Renal pelvis (tissue), 4 donors: ENCODE data around the gene TIMM22. TPM values are rescaled to one million over a fixed set of nuclear protein-coding genes. Genes with fewer than 3 reads are reported as not detected.
"Not testable (repeated sequence)": the region's sequence is repeated elsewhere in the genome, so short reads cannot be mapped to it uniquely, and the experiment has no call there.

Source experiments
- DNase-seq: peaks from one replicate; pipeline ENCODE4 v3.0.0-alpha.2; 2013
- polyA plus RNA-seq, 3 donors: library from polyadenylated mRNA; unstranded; fragments of 120-200 nt; gene quantifications; one replicate each; pipeline ENCODE4 v1.2.1, GENCODE V29; 2013; ENCODE audit not compliant: insufficient read length in 3 of 3

TIMM22 gene
- polyA plus RNA-seq, 3 donors, result 14.3 to 16.0 (median 15.2) TPM

GRCh38 chr17:968812-969730 is 27.9 kb upstream of the TIMM22 start:
- no peak for DNase-seq

- DNase-seq, result no peak
These were observed 27.0 kb upstream of the TIMM22 start for GRCh38 chr17:969811-970355.

GRCh38 chr17:970364-970763 is 26.6 kb upstream of the TIMM22 start:
- DNase-seq, result no peak

DNA sequence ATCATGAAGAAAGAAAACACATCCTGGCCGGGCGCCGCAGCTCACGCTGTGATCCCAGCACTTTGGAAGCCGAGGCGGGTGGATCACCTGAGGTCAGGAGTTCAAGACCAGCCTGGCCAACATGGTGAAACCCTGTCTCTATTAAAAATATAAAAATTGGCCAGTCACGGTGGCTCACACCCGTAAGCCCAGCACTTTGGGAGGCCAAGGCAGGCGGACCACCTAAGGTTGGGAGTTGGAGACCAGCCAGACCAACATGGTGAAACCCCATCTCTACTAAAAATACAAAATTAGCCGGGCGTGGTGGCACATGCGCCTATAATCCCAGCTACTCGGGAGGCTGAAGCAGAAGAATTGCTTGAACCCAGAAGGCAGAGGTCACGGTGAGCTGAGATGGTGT is 25.1 kb upstream of the TIMM22 start:
- not testable (repeated sequence) for DNase-seq

- DNase-seq, result no peak
These were observed 23.9 kb upstream of the TIMM22 start for GRCh38 chr17:973053-973452.

DNA sequence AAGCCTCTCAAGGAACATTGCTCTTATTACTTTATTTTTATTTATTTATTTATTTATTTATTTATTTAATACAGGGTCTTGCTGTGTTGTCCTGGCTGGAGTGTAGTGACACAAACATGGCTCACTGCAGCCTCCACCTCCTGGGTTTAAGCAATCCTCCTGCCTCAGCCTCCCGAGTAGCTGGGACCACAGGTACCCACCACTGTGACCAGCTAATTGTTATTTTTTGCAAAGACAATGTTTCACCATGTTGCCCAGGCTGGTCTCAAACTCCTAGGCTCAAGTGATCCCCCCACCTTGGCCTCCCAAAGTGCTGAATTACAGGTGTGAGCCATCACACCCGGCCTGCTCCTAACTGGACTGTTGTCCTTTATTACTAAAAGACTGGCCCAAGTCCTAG is 22.2 kb upstream of the TIMM22 start:
- not testable (repeated sequence) for DNase-seq

- DNase-seq, result no peak
These were observed 21.5 kb upstream of the TIMM22 start for GRCh38 chr17:975371-975915.

DNA sequence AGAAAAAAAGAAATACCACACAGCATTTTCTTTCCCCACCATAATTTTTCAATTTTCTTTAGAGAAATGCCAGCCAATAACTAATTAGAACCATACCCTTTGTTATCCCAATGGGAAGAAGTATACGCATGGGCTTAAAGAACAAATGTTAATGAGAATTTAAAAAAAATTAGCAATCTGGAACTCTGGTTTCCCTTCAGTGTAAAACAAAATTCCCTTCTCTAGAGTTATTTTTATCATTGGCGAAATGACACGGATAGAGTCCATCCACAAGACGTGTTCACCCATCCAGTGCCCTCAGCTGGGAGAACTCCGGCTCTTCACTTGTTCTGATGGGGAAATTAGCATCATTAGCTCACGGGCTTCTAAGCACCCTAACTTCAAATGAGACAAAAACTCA is 20.6 kb upstream of the TIMM22 start:
- DNase-seq, result no peak

DNA sequence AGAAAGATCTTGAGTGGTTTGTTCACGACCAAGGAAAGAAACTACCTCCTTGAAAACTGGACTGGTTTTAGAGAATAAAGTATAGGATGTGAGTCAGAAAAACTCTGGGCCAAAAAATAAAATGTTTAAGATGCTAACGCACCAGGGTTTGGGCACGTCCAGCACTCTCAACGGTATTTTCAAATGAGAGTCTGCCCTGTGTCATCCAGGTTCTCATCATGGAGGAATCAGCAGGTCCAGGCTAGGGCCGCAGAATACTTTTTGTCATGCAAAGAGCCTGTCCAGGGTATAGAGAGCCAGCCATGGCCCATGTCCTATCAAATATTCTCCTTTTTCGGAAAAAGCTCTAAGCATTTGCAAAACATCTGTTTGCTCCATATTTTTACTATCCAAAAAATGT is 19.8 kb upstream of the TIMM22 start:
- DNase-seq, result no peak

- peak; percentile 46 for DNase-seq
These were observed 18.5 kb upstream of the TIMM22 start for GRCh38 chr17:978103-979093.

DNA sequence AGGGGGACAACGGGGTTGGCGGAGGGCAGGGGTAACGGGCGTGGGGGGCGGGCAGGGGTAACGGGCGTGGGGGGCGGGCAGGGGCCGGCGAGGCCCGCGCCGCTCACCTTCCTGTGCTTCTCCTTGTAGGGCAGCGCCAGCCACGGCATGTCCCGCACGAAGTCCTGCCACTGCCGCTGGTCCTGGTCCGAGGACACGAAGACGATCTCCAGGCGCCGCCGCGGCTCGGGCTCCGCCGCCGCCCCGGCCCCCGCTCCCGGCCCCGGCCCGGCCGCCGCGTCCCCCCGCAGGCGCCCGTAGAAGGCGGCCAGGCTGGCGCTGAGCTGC is 17.8 kb upstream of the TIMM22 start:
- DNase-seq, result no peak

DNA sequence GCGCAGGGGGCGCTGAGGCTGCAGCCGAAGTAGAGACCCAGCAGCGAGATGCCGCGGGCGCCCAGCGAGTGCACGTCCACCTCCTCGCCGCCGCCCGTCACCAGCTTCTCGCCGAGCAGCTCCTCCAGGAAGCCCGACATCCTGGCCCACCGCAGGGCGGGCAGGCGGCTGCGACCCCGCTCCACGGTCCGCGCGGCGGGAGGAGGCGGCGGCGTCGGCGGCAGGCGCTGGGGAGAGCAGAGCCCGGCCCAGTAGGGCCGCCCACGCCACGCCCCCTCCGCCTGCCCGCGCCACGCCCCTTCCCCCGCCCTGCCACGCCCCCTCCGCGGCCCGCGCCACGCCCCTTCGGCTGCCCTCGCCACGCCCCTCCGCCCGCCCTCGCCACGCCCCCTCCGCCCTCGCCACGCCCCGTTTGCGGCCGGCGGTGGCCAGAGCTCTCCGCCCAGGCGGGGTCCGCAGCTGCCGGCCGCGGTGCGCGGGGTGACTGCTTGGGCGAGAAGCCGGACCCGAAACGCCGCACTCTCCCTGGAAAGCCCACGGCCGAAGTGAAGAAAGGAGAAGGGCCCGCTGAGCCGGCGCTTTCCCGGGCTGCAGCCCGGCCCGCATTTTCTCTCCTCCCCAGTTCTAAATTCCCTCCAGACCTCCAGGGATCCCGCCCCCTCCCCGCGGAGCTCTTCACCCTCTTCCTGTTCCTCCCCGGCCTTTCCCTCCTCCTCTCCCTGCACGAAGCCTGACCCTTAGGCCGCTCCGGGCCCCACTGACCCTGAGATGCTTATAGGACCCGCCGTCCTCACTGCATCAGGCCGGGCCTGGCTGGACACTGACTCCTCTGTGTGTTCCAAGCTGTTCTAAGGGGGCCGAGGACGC is 17.2 kb upstream of the TIMM22 start, which contains the start of gene NXN:
Gene NXN (minus strand): TSS at position 238 of the 867 bp plus-strand sequence.
- peak; percentile 71 for DNase-seq

DNA sequence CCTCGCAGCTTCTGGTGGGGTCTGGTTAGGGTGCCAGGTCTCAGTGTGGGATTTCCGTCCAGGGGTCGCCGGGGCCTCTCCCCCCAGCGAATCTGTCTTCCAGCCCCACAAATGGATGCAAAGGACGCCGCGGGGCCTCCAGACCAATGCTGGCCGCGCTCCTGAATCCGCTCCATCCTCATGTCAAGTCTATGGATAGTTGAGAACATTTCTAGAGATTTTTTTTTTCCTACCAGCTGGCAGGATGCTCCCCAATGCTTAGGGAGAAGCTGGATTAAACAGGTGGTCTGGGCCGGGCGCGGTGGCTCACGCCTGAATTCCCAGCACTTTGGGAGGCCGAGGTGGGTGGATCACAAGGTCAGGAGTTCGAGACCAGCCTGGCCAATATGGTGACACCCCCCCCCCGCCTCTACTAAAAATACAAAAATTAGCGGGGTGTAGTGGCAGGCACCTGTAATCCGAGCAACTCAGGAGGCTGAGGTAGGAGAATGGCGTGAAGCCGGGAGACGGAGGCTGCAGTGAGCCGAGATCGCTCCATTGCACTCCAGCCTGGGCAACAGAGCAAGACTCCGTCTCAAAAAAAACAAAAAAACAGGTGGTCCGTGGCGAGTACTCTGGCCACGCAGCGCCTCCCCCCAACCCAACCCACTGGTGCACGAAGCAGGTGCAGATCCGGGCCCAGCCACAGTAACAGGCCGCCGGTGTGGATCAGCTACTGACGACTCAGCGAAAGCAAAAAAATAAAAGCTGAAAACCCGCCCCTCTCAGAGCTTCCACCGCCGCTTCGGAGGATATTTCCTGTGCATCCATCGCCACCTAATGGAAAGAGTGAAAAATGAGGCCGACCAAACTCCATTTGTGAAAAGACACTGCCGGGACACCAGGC is 16.3 kb upstream of the TIMM22 start:
- DNase-seq, result peak; percentile 90

DNA sequence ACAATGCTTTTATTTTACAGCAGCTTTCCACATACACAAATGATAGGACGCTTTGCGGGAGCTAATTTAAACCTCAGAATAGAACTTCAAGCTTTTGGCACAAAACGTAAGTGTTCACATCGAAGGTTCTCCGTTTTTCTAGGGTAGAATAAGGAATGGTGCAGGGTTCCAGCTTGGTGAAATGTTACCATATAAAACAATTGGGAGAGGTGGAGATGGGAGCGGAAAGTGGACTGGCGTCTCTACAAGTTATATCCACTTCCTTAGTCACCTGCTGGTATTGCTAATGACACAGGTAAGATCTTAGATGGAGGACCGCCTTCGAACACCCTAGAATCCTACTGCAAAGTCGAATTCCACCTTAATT is 15.7 kb upstream of the TIMM22 start:
- no peak for DNase-seq

GRCh38 chr17:983921-984320 is 13.0 kb upstream of the TIMM22 start:
- no peak for DNase-seq

DNA sequence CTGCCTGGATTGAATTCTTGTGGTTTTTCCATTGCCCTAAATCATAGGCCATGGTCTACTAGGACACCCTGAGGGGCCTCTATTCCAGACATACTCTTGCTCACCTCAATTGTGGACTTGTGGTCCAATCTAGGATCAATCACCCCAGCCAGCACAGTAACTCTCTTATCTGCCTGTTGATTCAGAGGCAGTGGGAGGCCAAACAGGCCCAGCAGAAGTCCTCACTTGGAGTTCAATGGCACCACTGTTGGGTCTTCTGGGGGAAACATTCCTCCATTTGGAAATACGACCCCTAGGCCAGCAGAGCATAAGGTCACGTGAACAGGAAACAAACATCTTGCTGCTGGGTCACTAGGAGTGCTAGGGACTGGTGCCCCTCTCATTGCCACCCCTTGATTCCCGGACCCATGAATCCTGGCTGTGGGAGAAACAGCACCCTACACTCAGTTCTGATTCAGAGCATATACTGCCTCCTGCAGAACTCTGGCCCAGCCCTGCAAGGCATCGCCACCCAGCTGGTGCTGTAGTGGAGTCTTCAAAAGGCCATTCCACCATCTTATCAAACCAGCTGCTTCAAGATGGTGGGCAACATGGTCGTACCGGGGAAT is 10.5 kb upstream of the TIMM22 start:
- DNase-seq, result no peak

DNA sequence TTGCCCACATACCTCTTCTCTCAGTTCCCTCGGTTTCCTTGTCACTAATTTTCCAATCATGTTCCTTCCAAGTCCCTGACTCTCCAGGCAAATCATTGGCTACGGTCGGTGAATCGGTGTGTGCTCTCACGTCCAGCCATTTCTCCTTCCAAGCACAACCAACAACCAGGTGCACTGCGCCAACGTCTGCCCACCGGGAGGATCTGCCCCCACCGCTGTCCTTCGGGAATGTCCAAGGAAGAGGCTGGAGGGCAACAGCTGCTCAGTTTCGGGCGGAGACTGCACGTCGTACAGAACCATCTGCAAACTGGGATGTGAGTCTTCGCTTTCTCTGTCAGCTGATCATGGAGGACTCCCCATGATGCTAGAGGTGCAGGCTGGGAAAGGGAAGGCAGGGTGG is 9.0 kb upstream of the TIMM22 start:
- DNase-seq, result no peak

GRCh38 chr17:988561-988960 is 8.4 kb upstream of the TIMM22 start:
- no peak for DNase-seq

DNA sequence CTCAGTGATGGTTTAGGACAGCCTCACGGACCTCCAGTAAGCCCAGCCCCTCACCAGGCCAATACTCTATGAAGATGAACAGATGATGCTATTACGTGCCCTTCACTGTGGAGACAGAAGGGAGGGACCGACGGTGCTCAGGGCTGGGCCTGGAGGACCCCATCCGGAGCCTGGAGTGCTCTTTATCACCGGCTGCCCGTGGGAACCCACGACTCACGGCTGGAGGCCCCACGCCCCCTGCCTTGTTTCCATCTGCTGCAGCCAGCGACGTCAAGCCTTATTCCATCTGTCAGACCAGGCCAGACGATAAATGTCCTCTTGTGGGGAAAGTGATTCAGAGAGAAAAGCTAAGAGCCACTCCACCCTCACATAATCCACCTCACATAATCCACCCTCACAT is 4.0 kb upstream of the TIMM22 start:
- DNase-seq, result no peak

GRCh38 chr17:995324-995723 is 1.6 kb upstream of the TIMM22 start:
- DNase-seq, result not testable (repeated sequence)
